ENCODE results near the gene FAN1.
"Not testable (repeated sequence)": the region's sequence is repeated elsewhere in the genome, so short reads cannot be mapped to it uniquely, and the experiment has no call there.

Gene FAN1

DNA sequence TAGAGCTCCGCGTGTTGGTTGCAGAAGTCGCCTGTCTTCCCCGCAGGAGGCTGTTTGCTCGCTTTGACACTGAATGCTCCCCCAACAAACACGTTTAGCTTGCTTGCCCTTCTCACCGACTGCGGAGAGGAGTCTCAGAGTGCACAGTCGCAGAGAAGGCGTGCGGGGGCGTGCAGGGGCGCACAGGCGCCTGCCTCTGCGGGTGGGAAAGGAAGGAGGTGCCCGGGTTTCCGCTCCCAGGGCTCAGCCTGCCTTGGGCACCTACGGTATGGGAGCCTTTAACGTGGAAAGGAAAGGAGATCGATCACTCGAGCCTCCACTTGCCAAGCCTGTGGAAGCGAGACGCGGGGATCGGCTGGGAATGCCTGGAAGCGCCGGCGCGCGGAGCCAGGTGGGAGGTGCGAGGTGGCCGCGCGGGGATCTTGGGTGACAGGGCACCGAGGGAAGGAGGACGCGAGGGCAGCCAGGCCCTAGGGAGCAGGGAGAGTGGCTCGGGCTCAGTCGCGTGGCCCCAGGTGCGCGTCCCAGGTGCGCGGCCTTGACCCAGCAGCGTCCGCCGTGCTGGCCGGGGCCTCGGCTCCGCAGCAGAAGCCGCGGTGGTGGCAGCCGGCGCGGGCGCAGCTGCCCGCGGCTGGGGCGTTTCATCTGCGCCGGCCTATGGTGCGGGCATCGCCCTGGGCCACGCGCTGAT lies at the start of gene FAN1:
TSS of gene FAN1 (plus strand) at position 419 of the 691 bp plus-strand sequence. CDS start 749 bp downstream, outside the sequence.
- DNase-seq (ENCODE audit: low read depth in 2 of 2), result peak; percentile 31 to 61

DNA sequence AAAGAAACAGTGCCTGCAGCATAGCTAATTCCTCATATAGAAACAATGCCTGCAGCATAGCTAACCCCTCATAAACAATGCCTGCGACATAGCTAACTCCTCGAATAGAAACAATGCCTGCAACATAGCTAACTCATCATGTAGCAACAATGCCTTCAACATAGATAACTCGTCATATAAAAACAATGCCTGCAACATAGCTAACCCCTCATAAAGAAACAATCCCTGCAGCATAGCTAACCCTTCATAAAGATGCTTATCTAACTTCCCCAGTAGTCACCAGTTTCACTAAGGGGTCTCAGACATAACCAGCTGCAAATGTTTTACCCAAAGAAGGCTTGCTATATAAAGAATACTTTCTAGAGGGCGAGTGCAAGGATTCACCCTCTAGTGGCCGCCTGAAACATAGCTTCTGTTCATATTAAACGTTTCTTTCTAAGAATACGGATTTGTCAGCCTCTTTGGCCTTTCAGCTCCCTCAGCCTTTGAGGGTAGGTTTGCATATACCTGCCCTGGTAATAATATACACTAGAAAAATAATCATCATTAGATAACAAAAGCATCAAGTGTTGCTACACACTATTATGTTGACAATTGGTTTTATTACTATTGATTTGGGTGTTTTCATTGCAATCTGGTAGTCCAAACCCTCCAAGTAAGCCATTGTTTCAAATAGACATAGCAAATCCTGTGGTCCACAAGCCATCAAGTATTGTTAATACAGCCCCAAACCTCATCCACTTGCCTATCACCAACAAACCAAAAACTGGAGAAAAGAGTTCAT lies 44.4 kb upstream of the FAN1 start:
- peak in 1 of 2 donors; percentile 3 for DNase-seq (ENCODE audit: low read depth in 2 of 2)

DNA sequence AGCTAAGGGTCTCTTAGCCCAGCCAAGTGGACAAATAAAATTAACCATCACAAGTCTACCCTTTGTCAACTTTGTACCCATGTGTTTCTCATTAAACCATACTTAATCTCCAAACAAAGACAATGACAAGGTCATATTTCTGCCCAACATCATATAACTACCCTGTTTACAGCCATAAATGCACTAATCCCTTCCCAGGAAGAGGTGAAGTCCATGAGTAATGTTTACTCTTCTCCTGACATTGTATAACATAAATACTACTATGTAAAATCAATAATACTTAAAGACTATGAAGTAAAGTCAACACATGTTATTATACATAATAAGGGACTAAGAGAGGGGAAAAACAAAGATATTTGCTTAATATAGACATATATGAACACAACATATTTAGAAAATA lies 38.5 kb upstream of the FAN1 start:
- no peak for DNase-seq (ENCODE audit: low read depth in 2 of 2)

DNA sequence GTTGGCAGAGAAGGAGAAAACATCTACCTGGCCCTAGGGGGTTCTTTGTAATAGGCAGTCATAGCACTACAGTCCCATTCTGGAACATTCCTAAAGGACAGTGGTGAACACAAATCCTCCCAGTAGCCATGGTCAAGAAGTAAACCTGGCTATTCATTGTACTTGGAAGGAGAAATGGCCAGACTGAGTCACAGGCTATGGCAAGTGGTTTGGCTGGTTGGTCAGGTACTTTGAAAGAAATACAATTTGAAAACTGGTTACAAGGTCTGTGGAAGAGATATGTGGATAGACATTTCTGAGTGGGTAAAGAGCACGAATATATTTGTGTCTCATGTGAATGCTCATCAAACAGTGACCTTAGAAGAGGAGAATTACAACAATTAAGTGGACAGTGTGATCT lies 33.0 kb upstream of the FAN1 start:
- DNase-seq (ENCODE audit: low read depth in 2 of 2), result no peak

DNA sequence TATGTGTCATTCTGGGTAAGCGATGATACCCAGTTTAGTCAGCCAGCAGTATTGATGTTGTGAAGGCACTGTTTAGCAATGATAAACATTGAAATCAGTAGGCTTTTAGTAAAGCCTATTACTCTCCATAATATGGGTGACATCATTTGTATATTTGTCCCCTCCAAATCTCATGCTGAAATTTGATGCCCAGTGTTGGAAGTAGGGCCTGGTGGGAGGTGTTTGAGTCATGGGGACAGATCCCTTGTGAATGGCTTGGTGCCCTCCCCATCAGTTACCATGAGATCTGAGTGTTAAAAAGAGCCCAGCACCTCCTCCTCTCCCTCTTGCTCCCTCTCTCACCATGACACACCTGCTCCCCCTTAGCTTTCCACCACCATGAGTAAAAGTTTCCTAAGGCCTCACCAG lies 31.4 kb upstream of the FAN1 start:
- no peak for DNase-seq (ENCODE audit: low read depth in 2 of 2)

DNA sequence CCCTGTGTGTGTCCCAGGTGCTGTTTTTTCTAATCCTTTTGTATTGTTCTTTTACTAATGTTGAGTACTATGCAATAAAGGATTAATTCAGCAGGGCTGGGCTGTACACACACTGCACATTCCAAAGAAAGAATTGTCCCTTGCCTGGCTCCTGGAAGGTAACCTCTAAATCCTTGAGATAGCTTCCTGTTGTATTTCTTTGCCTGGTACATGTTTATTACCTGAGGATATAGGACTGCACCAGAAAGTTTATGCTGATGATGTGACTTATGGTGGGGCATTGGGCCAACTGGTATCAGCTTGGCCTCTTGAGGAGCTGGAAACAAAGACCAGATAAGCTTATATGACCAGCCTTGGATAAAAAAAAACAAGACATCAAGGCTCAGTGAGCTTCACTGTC lies 26.6 kb upstream of the FAN1 start:
- no peak for DNase-seq (ENCODE audit: low read depth in 2 of 2)

DNA sequence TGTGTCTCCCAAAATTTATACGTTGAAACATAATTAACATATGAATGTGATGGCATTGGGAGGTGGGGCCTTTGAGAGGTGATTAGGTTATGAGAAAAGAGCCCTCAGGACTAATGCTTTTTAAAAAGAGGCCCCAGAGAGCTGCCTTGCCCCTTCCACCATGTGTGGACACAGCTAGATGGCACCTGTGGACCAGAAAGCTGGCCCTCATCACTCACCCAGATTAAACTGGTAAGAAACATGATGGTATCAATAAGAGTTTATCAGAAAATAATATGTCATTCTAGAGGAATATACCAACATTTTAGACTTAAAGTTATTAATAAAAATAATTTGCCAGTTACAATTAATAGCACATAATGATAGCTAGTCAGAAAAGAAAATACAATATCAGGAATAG lies 25.2 kb upstream of the FAN1 start:
- DNase-seq (ENCODE audit: low read depth in 2 of 2), result no peak

DNA sequence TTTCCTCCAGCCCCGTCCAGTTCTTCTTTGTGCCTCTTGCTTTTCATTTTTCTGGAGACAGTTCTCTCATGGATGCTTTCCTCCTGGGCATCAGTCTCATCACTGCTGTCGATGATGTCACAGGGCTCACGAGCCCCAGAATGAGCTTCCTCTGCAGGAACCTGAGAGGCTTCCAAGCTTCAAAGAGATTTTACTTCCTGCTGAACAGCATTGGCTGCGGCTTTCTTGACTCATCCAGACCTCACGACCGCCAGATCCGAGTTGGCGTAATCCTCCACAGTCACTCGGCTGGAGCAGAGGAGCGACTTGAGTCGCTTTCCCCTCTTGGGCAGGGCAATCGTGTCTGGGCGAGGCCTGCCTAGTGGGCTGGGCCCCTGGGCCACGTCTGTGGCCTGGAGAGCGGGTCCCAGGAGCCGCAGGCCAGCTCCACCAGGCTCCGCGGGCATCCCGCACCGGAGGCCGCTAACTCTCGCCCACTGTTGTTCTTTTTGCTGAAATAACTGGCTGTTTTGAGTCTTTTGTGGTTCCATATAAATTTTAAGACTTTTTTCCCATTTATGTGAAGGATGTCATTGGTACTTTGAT lies 20.8 kb upstream of the FAN1 start:
- DNase-seq (ENCODE audit: low read depth in 2 of 2), result no peak

DNA sequence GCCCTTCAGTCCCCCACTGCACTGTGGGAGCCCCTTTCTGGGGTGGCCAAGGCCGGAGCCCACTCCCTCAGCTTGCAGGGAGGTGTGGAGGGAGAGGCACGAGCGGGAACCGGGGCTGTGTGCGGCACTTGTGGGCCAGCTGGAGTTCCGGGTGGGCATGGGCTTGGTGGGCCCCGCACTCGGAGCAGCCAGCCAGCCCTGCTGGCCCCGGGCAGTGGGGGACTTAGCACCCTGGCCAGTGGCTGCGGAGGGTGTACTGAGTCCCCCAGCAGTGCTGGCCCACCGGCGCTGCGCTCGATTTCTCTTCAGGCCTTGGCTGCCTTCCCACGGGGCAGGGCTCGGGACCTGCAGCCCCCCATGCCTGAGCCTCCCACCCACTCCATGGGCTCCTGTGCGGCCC lies 20.0 kb upstream of the FAN1 start:
- DNase-seq (ENCODE audit: low read depth in 2 of 2), result not testable (repeated sequence)

DNA sequence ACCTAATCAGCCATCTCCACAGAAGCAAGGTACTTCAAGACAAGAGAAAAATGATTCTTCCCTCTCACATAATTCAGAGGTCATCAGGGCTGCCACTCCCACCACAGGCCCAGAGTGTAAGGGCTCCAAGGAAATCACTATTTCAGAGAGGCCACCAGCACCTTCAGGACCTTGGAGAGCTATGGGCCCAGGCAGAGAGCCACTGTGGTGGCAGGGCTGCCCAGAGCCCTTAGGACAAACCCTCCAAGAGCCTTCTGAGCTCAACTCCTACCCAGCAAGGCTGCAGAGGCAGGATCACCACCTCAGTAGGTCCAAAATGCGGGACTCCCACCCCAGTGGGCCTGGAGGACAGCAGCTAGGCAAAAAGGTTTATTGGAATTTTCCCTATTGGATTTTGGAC lies 17.9 kb upstream of the FAN1 start:
- DNase-seq (ENCODE audit: low read depth in 2 of 2), result no peak

DNA sequence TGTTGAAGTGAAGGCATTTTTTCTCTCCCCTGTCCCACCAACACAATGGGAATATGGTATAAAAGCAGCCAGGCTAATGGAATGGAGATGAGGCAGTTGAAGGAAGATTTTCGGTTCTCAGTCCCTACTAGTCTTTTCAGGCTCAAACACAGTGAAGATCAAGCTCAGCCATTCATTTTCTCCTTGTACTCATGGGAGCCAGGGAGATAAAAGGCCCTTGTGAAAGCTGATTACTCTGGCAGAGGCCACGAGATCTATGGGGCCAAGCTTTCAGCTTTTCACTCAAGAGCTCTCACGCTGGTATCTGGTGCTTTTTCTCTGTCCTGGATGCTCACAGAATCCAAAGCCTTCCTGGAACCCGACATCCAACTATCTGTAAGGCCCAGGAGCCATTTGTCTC lies 14.5 kb upstream of the FAN1 start:
- DNase-seq (ENCODE audit: low read depth in 2 of 2), result no peak

DNA sequence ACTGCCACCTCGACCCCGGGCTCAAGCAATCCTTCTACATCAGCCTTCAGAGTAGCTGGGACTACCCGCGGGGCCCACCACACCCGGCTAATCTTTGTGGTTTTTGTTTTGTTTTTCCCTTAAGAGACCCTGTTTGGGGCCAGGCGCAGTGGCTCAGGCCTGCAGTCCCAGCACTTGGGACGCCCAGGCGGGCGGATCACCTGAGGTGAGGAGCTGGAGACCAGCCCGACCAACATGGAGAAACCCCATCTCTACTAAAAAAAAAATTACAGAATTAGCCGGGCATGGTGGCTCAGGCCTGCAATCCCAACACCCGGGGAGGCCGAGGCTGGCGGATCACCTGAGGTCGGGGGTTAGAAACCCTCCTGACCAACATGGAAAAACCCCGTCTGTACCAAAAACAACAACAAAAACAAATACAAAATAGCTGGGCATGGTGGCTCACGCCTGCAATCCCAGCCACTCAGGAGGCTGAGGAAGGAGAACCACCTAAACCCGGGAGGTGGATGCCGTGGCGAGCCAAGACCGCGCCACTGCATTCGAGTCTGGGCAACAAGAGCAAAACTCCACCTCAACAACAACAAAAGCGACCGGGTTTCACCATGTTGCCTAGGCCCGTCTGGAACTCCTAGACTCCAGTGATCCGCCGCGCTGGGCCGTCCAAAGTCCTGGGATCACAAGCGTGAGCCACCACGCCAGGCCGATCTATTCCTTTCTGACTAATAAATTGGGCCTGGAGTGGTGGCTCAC lies 8.1 kb upstream of the FAN1 start:
- DNase-seq (ENCODE audit: low read depth in 2 of 2), result no peak

DNA sequence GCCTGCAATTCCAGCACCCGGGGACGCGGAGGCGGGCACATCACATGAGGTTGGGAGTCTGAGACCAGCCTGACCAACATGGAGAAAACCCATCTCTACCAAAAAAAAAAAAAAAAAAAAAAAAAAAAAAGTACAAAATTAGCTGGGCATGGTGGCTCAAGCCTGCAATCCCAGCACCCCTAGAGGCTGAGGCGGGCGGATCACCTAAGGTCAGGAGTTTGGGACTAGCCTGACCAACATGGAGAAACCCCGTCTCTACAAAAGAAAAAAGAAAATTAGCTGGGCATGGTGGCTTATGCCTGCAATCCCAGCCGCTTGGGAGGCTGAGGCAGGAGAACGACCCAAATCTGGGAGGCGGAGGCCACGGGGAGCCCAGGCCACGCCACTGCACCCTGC lies 7.5 kb upstream of the FAN1 start:
- no peak for DNase-seq (ENCODE audit: low read depth in 2 of 2)

DNA sequence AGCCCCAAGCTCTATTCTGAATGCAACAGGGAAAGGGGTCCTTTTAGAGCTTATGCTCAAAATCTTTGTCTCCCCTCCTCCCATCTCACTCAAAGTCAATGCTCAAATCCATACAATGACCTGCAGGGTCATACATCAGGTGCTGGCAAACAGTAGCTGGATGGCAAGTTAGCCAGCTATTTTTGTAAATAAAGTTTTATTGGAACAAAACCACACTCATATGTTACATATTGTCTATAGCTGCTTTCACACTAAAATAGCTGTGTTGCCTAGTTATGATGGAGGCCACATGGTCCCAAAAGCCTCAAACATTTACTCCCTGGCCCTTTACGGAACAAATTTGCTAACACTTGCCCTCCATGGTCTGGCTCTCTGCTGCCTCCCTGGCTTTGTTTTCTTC lies 1.8 kb upstream of the FAN1 start:
- DNase-seq (ENCODE audit: low read depth in 2 of 2), result no peak

DNA sequence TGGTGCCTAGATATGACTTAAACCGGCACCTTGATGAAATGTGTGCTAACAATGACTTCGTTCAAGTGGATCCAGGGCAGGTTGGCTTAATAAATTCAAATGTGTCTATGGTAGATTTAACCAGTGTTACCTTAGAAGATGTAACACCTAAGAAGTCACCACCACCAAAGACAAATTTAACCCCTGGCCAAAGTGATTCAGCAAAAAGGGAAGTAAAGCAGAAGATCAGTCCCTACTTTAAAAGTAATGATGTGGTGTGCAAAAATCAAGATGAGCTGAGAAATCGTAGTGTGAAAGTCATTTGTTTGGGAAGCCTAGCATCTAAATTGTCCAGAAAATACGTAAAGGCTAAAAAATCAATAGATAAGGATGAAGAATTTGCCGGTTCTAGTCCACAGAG lies 1.1 kb downstream of the FAN1 start:
- no peak for DNase-seq (ENCODE audit: low read depth in 2 of 2)

DNA sequence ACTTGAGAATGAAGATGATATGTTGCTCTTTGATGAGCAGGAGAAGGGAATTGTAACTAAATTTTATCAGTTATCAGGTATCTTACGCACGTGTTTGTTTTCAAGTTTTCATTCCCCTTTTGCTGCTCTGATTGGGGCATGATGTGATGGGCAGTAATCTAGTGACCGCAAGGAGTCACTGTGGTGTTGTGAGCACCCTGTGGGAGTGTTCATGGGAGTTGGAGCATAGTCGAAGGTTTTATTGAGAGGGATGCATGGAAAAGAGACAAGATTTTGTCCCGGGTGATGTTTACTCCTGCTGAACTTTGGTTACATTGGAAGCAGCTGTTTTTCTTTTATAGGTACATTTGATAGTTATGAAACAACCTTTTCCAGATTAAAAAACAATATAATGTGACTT lies 2.1 kb downstream of the FAN1 start:
- DNase-seq (ENCODE audit: low read depth in 2 of 2), result no peak

DNA sequence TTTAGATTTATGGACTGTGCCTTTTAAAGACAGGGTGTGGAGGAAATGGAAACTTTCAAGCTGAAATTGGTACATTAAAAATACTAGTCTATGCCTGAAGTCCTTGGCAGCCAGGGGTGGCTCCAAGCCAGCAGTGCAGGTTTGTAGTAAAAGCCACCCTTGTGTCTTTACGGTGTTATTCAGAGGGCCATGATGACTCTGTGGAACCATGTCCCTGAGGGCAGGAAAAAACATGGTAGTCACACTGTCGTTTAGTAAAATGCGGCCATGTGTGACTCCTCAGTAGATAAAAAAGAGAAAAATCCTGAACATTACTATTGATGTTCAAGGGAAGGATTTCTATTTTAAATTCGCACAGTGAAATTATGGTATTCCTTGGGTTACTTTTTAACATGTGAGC lies 2.7 kb downstream of the FAN1 start:
- no peak for DNase-seq (ENCODE audit: low read depth in 2 of 2)

DNA sequence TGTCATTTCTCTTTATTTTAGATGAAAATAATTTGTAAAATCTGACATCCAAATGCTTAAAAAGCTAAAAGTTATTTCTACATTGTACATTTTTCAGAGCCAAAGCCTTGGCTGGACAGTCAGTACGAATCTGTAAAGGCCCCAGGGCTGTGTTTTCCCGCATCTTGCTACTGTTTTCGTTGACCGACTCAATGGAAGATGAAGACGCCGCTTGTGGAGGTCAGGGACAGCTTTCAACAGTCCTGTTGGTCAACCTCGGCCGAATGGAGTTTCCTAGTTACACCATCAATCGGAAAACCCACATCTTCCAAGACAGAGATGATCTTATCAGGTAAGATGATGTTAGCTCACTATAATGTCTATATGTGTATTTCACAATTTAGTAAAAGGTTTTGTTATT lies 10.0 kb downstream of the FAN1 start:
- no peak for DNase-seq (ENCODE audit: low read depth in 2 of 2)

DNA sequence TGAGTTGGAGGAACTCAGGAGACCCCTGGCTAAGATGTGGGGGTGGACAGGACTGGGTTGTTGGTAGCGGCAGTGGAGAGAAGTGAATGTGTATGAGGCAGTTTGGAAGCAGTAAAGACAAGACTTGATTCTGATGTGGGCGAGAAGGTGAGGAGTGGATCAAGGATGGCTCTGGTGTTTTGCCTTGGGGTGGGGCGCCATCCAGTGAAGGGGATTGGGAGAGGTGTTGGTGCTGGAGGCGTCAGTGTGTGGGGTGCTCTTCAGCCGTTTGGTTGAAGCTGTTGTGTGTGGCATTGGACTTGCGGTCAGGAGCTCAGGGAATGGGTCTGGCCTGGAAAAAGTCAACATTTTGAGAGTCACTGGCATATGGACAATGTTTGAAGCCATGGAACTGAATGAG lies 13.3 kb downstream of the FAN1 start:
- DNase-seq (ENCODE audit: low read depth in 2 of 2), result no peak

DNA sequence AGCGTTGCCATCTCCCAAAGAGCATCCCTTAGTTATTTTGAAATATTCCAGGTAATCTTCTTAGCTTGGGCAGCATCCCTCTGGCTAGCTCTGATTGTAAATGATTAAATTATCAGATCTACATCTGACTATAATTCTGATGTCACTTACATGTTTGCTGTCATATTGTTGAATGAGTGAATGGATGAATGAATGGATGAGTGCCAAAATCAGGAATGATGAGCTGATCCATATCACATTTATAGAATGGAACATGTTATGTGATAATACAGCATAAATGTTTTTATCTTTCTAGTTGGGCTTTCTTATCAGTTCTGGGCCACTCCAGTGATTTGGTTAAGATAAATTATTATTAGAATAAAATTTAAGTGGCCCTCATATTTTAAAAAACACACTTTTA lies 14.0 kb downstream of the FAN1 start:
- no peak for DNase-seq (ENCODE audit: low read depth in 2 of 2)

DNA sequence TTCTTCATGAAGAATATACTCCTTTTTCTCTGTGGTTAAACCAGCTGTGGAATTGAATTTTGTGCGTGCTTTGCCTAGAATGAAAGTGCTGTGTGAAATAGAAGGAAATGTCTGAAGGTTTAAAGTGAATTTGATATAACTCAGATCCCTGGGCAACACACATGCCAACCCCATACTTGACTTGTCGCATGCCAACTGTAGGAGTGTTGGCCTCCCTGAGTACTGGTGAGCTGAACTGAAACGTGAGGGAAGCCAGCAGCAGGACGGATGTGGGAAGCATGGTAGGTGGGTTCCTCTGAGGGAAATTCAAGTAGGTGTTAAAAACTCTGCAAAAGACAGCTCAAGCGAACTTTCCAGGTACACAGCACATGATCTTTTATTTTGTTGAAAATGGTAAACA lies 14.7 kb downstream of the FAN1 start:
- DNase-seq (ENCODE audit: low read depth in 2 of 2), result no peak

DNA sequence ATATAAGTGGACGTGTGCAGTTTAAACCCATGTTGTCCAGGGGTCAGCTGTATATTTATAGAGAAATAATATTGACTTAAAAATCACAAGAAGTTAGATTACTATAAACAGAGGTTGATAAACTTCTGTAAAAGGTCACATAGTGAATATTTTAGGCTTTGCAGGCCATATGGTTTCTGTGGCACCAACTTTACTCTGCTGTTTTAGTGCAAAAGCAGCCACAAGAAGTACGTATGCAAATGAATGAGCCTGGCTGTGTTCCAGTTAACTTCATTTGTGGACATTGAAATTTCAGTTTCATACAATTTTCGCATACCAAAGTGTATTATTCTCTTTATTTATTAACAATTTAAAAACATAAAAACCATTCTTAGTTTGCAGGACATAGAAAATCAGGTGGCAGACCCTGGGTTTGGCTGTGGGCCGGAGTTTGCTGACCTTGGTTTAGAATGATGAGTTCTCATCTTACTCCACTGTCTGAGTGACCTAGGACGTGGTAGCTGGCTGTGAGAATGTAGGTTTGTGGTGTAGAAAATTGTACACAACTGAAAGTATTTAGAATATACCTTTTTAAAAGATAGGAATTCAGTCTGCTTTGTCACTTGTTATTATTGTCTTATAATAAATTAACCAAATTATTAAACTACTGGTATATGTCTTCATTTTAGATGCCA lies 16.3 kb downstream of the FAN1 start:
- no peak for DNase-seq (ENCODE audit: low read depth in 2 of 2)

All from stimulated activated CD8-positive, alpha-beta memory T cell treated with anti-CD3 and anti-CD28 coated beads, Interleukin-2, amount 100 ng/mL, for 1 hour (primary cell).